Neural cell (in vitro differentiated cells): Measurements from ENCODE around the gene G2E3. TPM values are rescaled to one million over a fixed set of nuclear protein-coding genes. Genes with fewer than 3 reads are reported as not detected.
"Not testable (repeated sequence)": the region's sequence is repeated elsewhere in the genome, so short reads cannot be mapped to it uniquely, and the experiment has no call there.

Experiments
- H2AFZ ChIP-seq: fragments of 200-600, 300-800 bp; sonication (generic), shearing (Covaris generic); 2 replicates; pipeline ENCODE4 v1.6.0; 2014; ENCODE audit warnings: low read depth, mild to moderate bottlenecking, antibody characterized with exemption, low read length, moderate library complexity
- H3F3A ChIP-seq: fragments of 200-600 bp; shearing (Covaris generic); 2 replicates; pipeline ENCODE4 v1.6.1; 2016; ENCODE audit warnings: mild to moderate bottlenecking, moderate library complexity, mixed read lengths, antibody characterized with exemption, low read length; ENCODE audit not compliant: insufficient read depth, poor library complexity, severe bottlenecking
- H3K27ac ChIP-seq: fragments of 200-600, 300-800 bp; sonication (generic), shearing (Covaris generic); 2 replicates; pipeline ENCODE4 v1.5.1; 2014; ENCODE audit warnings: mild to moderate bottlenecking, low read length, moderate library complexity
- H3K27me3 ChIP-seq: fragments of 300-800, 200-600 bp; sonication (generic), shearing (Covaris generic); 2 replicates; pipeline ENCODE4 v1.6.0; 2014; ENCODE audit warnings: mild to moderate bottlenecking, low read depth, low read length, moderate library complexity; ENCODE audit not compliant: insufficient read depth
- H3K36me3 ChIP-seq: fragments of 300-800, 200-600 bp; sonication (generic), shearing (Covaris generic); 2 replicates; pipeline ENCODE4 v1.5.1; 2014; ENCODE audit warnings: mild to moderate bottlenecking, antibody characterized with exemption, low read length, moderate library complexity; ENCODE audit not compliant: insufficient read depth
- H3K4me2 ChIP-seq: fragments of 300-800, 200-600 bp; sonication (generic), shearing (Covaris generic); 2 replicates; pipeline ENCODE4 v1.6.0; 2014; ENCODE audit warnings: mild to moderate bottlenecking, low read length
- H3K4me3 ChIP-seq: fragments of 300-800, 200-600 bp; sonication (generic), shearing (Covaris generic); 2 replicates; pipeline ENCODE4 v1.5.1; 2014; ENCODE audit warnings: mild to moderate bottlenecking, low read length, moderate library complexity
- H3K79me2 ChIP-seq: fragments of 200-600 bp; shearing (Covaris generic); replicated peaks from 2 replicates; pipeline ENCODE4 v1.6.0; 2014; ENCODE audit warnings: mild to moderate bottlenecking, low read length, moderate library complexity; ENCODE audit not compliant: insufficient read depth
- H3K9ac ChIP-seq: fragments of 300-800, 200-600 bp; sonication (generic), shearing (Covaris generic); 2 replicates; pipeline ENCODE4 v1.6.1; 2016; ENCODE audit warnings: mild to moderate bottlenecking, low read length, mixed read lengths
- H3K9me2 ChIP-seq: fragments of 200-600 bp; shearing (Covaris generic); 2 replicates; pipeline ENCODE4 v1.6.1; 2016; ENCODE audit warnings: mild to moderate bottlenecking, low read length, mixed read lengths; ENCODE audit not compliant: insufficient read depth
- H3K9me3 ChIP-seq: fragments of 200-600, 300-800 bp; sonication (generic), shearing (Covaris generic); 2 replicates; pipeline ENCODE4 v1.6.1; 2016; ENCODE audit warnings: mild to moderate bottlenecking, mixed run types, low read length, moderate library complexity, mixed read lengths
- H4K20me1 ChIP-seq: fragments of 200-600 bp; shearing (Covaris generic); 2 replicates; pipeline ENCODE4 v1.6.1; 2016; ENCODE audit warnings: mild to moderate bottlenecking, mixed run types; ENCODE audit not compliant: insufficient read depth
- CTCF ChIP-seq: fragments of 450-650 bp; IDR thresholded peaks from 2 replicates; pipeline ENCODE4 v1.5.1; 2014; ENCODE audit warnings: antibody characterized with exemption, mild to moderate bottlenecking, moderate library complexity; ENCODE audit not compliant: poor library complexity, severe bottlenecking
- EP300 ChIP-seq: fragments of 450-650 bp; conservative IDR thresholded peaks from 2 replicates; pipeline ENCODE4 v1.6.1; 2014; ENCODE audit warnings: antibody characterized with exemption, mild to moderate bottlenecking, moderate library complexity; ENCODE audit not compliant: poor library complexity, severe bottlenecking
- EZH2 ChIP-seq: fragments of 200-600, 300-800 bp; shearing (Covaris generic), sonication (generic); IDR thresholded peaks from 2 replicates; pipeline ENCODE4 v1.6.1; 2014; ENCODE audit warnings: antibody characterized with exemption, low read length, borderline replicate concordance, mild to moderate bottlenecking; ENCODE audit not compliant: insufficient read depth, poor library complexity, severe bottlenecking
- MXI1 ChIP-seq: fragments of 450-650 bp; conservative IDR thresholded peaks from 2 replicates; pipeline ENCODE4 v1.6.1; 2014; ENCODE audit warnings: antibody characterized with exemption, mild to moderate bottlenecking; ENCODE audit not compliant: poor library complexity, severe bottlenecking
- POLR2AphosphoS5 ChIP-seq: IDR thresholded peaks from 2 replicates; pipeline ENCODE4 v1.6.1; 2012
- RAD21 ChIP-seq: fragments of 450-650 bp; conservative IDR thresholded peaks from 2 replicates; pipeline ENCODE4 v1.6.1; 2014; ENCODE audit warnings: antibody characterized with exemption, mild to moderate bottlenecking, moderate library complexity
- REST ChIP-seq: IDR thresholded peaks from 2 replicates; pipeline ENCODE4 v1.6.1; 2012; ENCODE audit warnings: borderline replicate concordance
- SMC3 ChIP-seq: fragments of 450-650 bp; conservative IDR thresholded peaks from 2 replicates; pipeline ENCODE4 v1.6.1; 2014; ENCODE audit warnings: antibody characterized with exemption, mild to moderate bottlenecking, moderate library complexity; ENCODE audit not compliant: poor library complexity
- TAF1 ChIP-seq: IDR thresholded peaks from 2 replicates; pipeline ENCODE4 v1.6.1; 2012; ENCODE audit warnings: low read depth
- polyA plus RNA-seq: library from polyadenylated mRNA; depleted of rRNA; stranded (reverse); fragments of >200 nt; gene quantifications from 2 replicates; pipeline ENCODE4 v1.2.3, GENCODE V29; 2014

Gene G2E3
- polyA plus RNA-seq, 1 donor from 2014 or later, result 35.4 TPM

GRCh38 chr14:30572771-30573170 lies 13.8 kb downstream of the G2E3 start:
- TF ChIP-seq SMC3, result no peak
- TF ChIP-seq MXI1, result no peak
- no peak for TF ChIP-seq RAD21
- no peak for TF ChIP-seq TAF1
- no peak for TF ChIP-seq POLR2AphosphoS5
- TF ChIP-seq EP300, result no peak
- no peak for TF ChIP-seq EZH2
- no peak for TF ChIP-seq REST
- TF ChIP-seq CTCF, result no peak
- H3K27me3 ChIP-seq, result no peaks in the 10 kb centered on the region
- H3K9me2 ChIP-seq, result no peaks in the 10 kb centered on the region
- no peaks in the 10 kb centered on the region for H3F3A ChIP-seq
- H3K36me3 ChIP-seq, result no peaks in the 10 kb centered on the region
- no peak overlapping the region for H3K27ac ChIP-seq
- no peaks in the 10 kb centered on the region for H4K20me1 ChIP-seq
- no peak overlapping the region for H2AFZ ChIP-seq
- H3K79me2 ChIP-seq, result peaks cover 72% of the 10 kb centered on the region
- H3K9ac ChIP-seq, result no peak overlapping the region
- no peak overlapping the region for H3K4me2 ChIP-seq
- no peaks in the 10 kb centered on the region for H3K9me3 ChIP-seq
- H3K4me3 ChIP-seq, result no peak overlapping the region

- H3K27me3 ChIP-seq, result no peaks in the 10 kb centered on the region
- H3K79me2 ChIP-seq, result peaks cover 72% of the 10 kb centered on the region
- H3K27ac ChIP-seq, result no peak overlapping the region
- H3K9ac ChIP-seq, result no peak overlapping the region
- no peaks in the 10 kb centered on the region for H3F3A ChIP-seq
- no peaks in the 10 kb centered on the region for H3K9me3 ChIP-seq
- no peaks in the 10 kb centered on the region for H4K20me1 ChIP-seq
- H3K9me2 ChIP-seq, result no peaks in the 10 kb centered on the region
- TF ChIP-seq RAD21, result no peak
- no peaks in the 10 kb centered on the region for H3K36me3 ChIP-seq
- H3K4me3 ChIP-seq, result no peak overlapping the region
- H2AFZ ChIP-seq, result no peak overlapping the region
- H3K4me2 ChIP-seq, result no peak overlapping the region
Observed at GRCh38 chr14:30573226-30573814, 14.4 kb downstream of the G2E3 start.

- Histone ChIP-seq H3K36me3 (no peaks in the 10 kb centered on the region), H4K20me1 (no peaks in the 10 kb centered on the region), H3F3A (no peaks in the 10 kb centered on the region), H3K9ac (no peak overlapping the region), H3K9me3 (no peaks in the 10 kb centered on the region), H3K9me2 (no peaks in the 10 kb centered on the region), H3K4me2 (no peak overlapping the region), H3K4me3 (no peak overlapping the region), H3K27ac (no peak overlapping the region), H3K27me3 (no peaks in the 10 kb centered on the region), H3K79me2 (peaks cover 72% of the 10 kb centered on the region), H2AFZ (no peak overlapping the region)
- TF ChIP-seq CTCF (no peak), EZH2 (no peak), SMC3 (no peak), EP300 (no peak), POLR2AphosphoS5 (no peak), TAF1 (no peak), MXI1 (no peak)
Observed at GRCh38 chr14:30573966-30574365, 15.0 kb downstream of the G2E3 start.

GRCh38 chr14:30574777-30575176 lies 15.8 kb downstream of the G2E3 start:
- not testable (repeated sequence) for H3K9ac ChIP-seq, H3K27ac ChIP-seq, H3K9me3 ChIP-seq, H3K4me2 ChIP-seq, H3K27me3 ChIP-seq, H3K9me2 ChIP-seq, H3F3A ChIP-seq, H4K20me1 ChIP-seq, H3K4me3 ChIP-seq, H3K36me3 ChIP-seq, H2AFZ ChIP-seq
- peaks cover 72% of the 10 kb centered on the region for H3K79me2 ChIP-seq
